Uterus (tissue), 4 donors: ENCODE measurements around the gene OR5W2. TPM values are rescaled to one million over a fixed set of nuclear protein-coding genes. Genes with fewer than 3 reads are reported as not detected.

ENCODE experiments used
- DNase-seq, 2 donors: peaks; one replicate each; pipeline ENCODE4 v3.0.0-alpha.2; 2019 to 2020
- H3K27ac ChIP-seq, 2 donors: fragments of 200-600 bp; sonication (generic); 1 replicate in 1 of 2; 2 replicates in 1 of 2; pipeline ENCODE4 v1.5.1; 2016 to 2018
- H3K27me3 ChIP-seq, 2 donors: fragments of 200-600 bp; sonication (generic); one replicate each; pipeline ENCODE4 v1.5.1; 2018 to 2019; ENCODE audit warnings: control low read depth in 1 of 2
- H3K36me3 ChIP-seq, 2 donors: fragments of 200-600 bp; sonication (generic); one replicate each; pipeline ENCODE4 v1.5.1; 2019; ENCODE audit warnings: control low read depth in 1 of 2
- H3K4me1 ChIP-seq, 2 donors: fragments of 200-600 bp; sonication (generic); one replicate each; pipeline ENCODE4 v1.5.1; 2018 to 2019; ENCODE audit warnings: control low read depth in 1 of 2
- H3K4me3 ChIP-seq, 2 donors: fragments of 200-600 bp; sonication (generic); 1 replicate in 1 of 2; 2 replicates in 1 of 2; pipeline ENCODE4 v1.5.1; 2018 to 2019; ENCODE audit warnings: mild to moderate bottlenecking in 1 of 2
- H3K9me3 ChIP-seq, 2 donors: fragments of 200-600 bp; sonication (generic); one replicate each; pipeline ENCODE4 v1.5.1; 2019; ENCODE audit warnings: control low read depth in 1 of 2
- POLR2A ChIP-seq, 2 donors: fragments of 450-650 bp; IDR thresholded peaks; one replicate each; pipeline ENCODE4 v1.6.1; 2016; ENCODE audit warnings: antibody characterized with exemption in 2 of 2, mild to moderate bottlenecking in 1 of 2, moderate library complexity in 1 of 2
- intact Hi-C: fragments of 100-400 bp; cut with DNase I; formaldehyde crosslinking; loops from one replicate; pipeline ENCODE4 v1.15.1; 2023; ENCODE audit warnings: low total_unique reads
- total RNA-seq, 4 donors: library from RNA; depleted of rRNA in 3 of 4; stranded (reverse); fragments of >200 nt in 3 of 4; gene quantifications; one replicate each; pipeline versions ENCODE4 v1.1.0 to v1.2.4, GENCODE V29; 2014 to 2023
- TF ChIP-seq, protein P1 (sequence below), 4 experiments: fragments of 200-600 bp in 2 of 4; fragments of 450-650 bp in 2 of 4; sonication (generic) in 2 of 4; IDR thresholded peaks; one replicate each; pipeline ENCODE4 v1.5.1; 2016 to 2019; ENCODE audit warnings: antibody characterized with exemption in 4 of 4, mild to moderate bottlenecking in 2 of 4, moderate library complexity in 1 of 4
- donor health status: DM: yes; HTN: yes; CAD: no.

Gene OR5W2
- total RNA-seq: not detected

DNA sequence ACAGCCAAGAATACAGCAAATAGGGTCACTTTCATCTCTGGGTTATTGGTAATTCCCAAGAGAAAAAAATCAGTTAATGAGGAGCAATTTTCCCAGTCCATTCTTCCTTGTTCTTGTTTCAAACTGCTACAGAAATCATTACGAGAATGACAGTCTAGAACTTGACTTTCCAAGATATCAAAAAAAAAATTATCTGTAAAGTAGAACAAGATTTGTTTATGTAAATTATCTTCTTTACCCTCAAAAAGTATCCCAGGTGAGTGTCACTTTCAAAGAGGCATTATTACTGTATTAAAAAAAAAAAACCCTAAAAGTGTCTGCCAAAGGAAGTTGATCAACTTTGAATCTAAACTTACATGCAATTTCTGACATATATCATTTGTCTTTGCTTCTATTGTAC lies at the start of gene OR5W2:
Gene OR5W2 (minus strand): TSS at position 101 of the 400 bp plus-strand sequence. CDS start 0 bp downstream, at position 101.
- H3K4me3 ChIP-seq: no peak within 1 kb of the TSS
- no peaks in the 10 kb centered on the region for H3K4me1 ChIP-seq
- TF ChIP-seq, protein P1, sequence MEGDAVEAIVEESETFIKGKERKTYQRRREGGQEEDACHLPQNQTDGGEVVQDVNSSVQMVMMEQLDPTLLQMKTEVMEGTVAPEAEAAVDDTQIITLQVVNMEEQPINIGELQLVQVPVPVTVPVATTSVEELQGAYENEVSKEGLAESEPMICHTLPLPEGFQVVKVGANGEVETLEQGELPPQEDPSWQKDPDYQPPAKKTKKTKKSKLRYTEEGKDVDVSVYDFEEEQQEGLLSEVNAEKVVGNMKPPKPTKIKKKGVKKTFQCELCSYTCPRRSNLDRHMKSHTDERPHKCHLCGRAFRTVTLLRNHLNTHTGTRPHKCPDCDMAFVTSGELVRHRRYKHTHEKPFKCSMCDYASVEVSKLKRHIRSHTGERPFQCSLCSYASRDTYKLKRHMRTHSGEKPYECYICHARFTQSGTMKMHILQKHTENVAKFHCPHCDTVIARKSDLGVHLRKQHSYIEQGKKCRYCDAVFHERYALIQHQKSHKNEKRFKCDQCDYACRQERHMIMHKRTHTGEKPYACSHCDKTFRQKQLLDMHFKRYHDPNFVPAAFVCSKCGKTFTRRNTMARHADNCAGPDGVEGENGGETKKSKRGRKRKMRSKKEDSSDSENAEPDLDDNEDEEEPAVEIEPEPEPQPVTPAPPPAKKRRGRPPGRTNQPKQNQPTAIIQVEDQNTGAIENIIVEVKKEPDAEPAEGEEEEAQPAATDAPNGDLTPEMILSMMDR (IDR thresholded peaks at IDR 0.05): no peak
- no peak for TF ChIP-seq POLR2A (IDR thresholded peaks at IDR 0.05)
- H3K9me3 ChIP-seq: no peaks in the 10 kb centered on the region
- H3K27ac ChIP-seq: no peak within 1 kb of the TSS
- H3K27me3 ChIP-seq: no peaks in the 10 kb centered on the region
- H3K36me3 ChIP-seq: no peaks in the 10 kb centered on the region
- DNase-seq: no peak
- intact Hi-C loops: no loop called here

- Histone ChIP-seq H3K27ac (no peak overlapping the region), H3K27me3 (no peaks in the 10 kb centered on the region), H3K36me3 (no peaks in the 10 kb centered on the region), H3K4me1 (no peaks in the 10 kb centered on the region), H3K4me3 (no peak overlapping the region), H3K9me3 (no peaks in the 10 kb centered on the region)
- intact Hi-C loops: no loop called here
- no peak for DNase-seq
- TF ChIP-seq, protein P1 (IDR thresholded peaks at IDR 0.05): no peak
- TF ChIP-seq POLR2A (IDR thresholded peaks at IDR 0.05): no peak
These were observed 42.1 kb upstream of the OR5W2 start for GRCh38 chr11:55956521-55956920.

GRCh38 chr11:55949330-55949729 lies 34.9 kb upstream of the OR5W2 start:
- Histone ChIP-seq H3K4me1 (no peaks in the 10 kb centered on the region), H3K27ac (no peak overlapping the region), H3K4me3 (no peak overlapping the region), H3K27me3 (no peaks in the 10 kb centered on the region), H3K36me3 (no peaks in the 10 kb centered on the region), H3K9me3 (no peaks in the 10 kb centered on the region)
- DNase-seq: no peak
- TF ChIP-seq, protein P1 (IDR thresholded peaks at IDR 0.05): no peak
- no peak for TF ChIP-seq POLR2A (IDR thresholded peaks at IDR 0.05)
- intact Hi-C loops: no loop called here

DNA sequence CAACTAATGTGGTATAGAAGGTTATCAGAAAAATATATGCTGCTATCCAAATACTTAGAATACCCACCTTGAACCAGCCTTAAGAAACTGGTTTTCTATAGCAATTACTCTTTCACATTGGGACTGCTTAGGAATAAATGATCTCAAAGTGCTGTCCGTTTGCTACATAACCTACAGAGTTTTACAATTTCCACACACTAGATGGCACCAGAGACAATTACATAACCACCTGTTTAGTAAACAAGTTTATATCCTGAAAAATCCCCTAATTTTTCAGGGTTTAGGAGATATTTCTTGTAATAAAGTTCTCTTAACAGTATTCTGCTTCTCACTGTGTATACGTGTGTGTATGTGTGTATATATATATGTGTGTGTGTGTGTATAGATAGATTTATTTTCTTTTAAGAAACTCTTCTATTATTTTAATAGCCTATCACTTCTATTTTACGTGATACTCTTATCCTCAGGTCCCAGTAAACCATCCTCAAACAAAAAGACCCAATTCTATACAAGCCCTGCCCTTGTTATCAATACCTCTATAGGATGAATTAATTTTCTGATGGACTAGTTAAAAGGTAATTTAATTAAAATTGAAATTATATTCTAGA lies 28.5 kb upstream of the OR5W2 start:
- no peaks in the 10 kb centered on the region for H3K27me3 ChIP-seq
- no peaks in the 10 kb centered on the region for H3K36me3 ChIP-seq
- no peak overlapping the region for H3K27ac ChIP-seq
- H3K4me1 ChIP-seq: no peaks in the 10 kb centered on the region
- no peaks in the 10 kb centered on the region for H3K9me3 ChIP-seq
- DNase-seq: no peak
- TF ChIP-seq, protein P1 (IDR thresholded peaks at IDR 0.05): peak in 1 of 4 experiments; percentile 11
- TF ChIP-seq POLR2A (IDR thresholded peaks at IDR 0.05): no peak
- no peak overlapping the region for H3K4me3 ChIP-seq
- intact Hi-C loops: no loop called here

- intact Hi-C loops: no loop called here
- H3K27ac ChIP-seq: no peak within 1 kb of the TSS
- no peaks in the 10 kb centered on the region for H3K36me3 ChIP-seq
- no peak for DNase-seq
- H3K4me3 ChIP-seq: no peak within 1 kb of the TSS
- no peaks in the 10 kb centered on the region for H3K9me3 ChIP-seq
- no peaks in the 10 kb centered on the region for H3K27me3 ChIP-seq
- TF ChIP-seq, protein P1 (IDR thresholded peaks at IDR 0.05): no peak
- no peak for TF ChIP-seq POLR2A (IDR thresholded peaks at IDR 0.05)
- H3K4me1 ChIP-seq: no peaks in the 10 kb centered on the region
These were observed 21.9 kb upstream of the OR5W2 start, which contains the start of gene OR5I1 for GRCh38 chr11:55936300-55936699. Gene OR5I1, minus strand, starts transcription at chr11:55936400. Its CDS starts 0 bp downstream, at chr11:55936400.
